Parathyroid adenoma (tissue), 2 donors: ENCODE results near the gene SMARCA1.

Experiments
- H2AFZ ChIP-seq: fragments of 300-600 bp; sonication (generic); one replicate; pipeline ENCODE4 v1.7.0; 2017; ENCODE audit warnings: antibody characterized with exemption, mild to moderate bottlenecking
- H3K27ac ChIP-seq: fragments of 300-600 bp; sonication (generic); one replicate; pipeline ENCODE4 v1.7.0; 2017
- H3K27me3 ChIP-seq: fragments of 300-600 bp; sonication (generic); one replicate; pipeline ENCODE4 v1.7.0; 2017; ENCODE audit warnings: low read length; ENCODE audit not compliant: control insufficient read depth, insufficient read depth
- H3K36me3 ChIP-seq: fragments of 300-600 bp; sonication (generic); one replicate; pipeline ENCODE4 v1.7.0; 2017; ENCODE audit warnings: low read length; ENCODE audit not compliant: control insufficient read depth, insufficient read depth
- H3K4me1 ChIP-seq: fragments of 300-600 bp; sonication (generic); one replicate; pipeline ENCODE4 v1.7.0; 2017; ENCODE audit warnings: control low read depth
- H3K4me2 ChIP-seq: fragments of 300-600 bp; sonication (generic); one replicate; pipeline ENCODE4 v1.7.0; 2017; ENCODE audit warnings: low read length
- H3K4me3 ChIP-seq: fragments of 300-600 bp; sonication (generic); one replicate; pipeline ENCODE4 v1.7.0; 2017; ENCODE audit warnings: low read depth, low read length
- H3K79me2 ChIP-seq: fragments of 300-600 bp; sonication (generic); one replicate; pipeline ENCODE4 v1.7.0; 2017; ENCODE audit warnings: control low read depth
- H3K9ac ChIP-seq: fragments of 300-600 bp; sonication (generic); one replicate; pipeline ENCODE4 v1.7.0; 2017; ENCODE audit warnings: mild to moderate bottlenecking
- H3K9me3 ChIP-seq: fragments of 300-600 bp; sonication (generic); one replicate; pipeline ENCODE4 v1.7.0; 2017; ENCODE audit warnings: low read length; ENCODE audit not compliant: control insufficient read depth
- TF ChIP-seq, protein P1 (sequence below): fragments of 300-600 bp; sonication (generic); IDR thresholded peaks from one replicate; pipeline ENCODE4 v1.7.0; 2017; ENCODE audit warnings: antibody characterized with exemption, mild to moderate bottlenecking
- donor health status: primary hyperparathyroidism.

The SMARCA1 gene

DNA sequence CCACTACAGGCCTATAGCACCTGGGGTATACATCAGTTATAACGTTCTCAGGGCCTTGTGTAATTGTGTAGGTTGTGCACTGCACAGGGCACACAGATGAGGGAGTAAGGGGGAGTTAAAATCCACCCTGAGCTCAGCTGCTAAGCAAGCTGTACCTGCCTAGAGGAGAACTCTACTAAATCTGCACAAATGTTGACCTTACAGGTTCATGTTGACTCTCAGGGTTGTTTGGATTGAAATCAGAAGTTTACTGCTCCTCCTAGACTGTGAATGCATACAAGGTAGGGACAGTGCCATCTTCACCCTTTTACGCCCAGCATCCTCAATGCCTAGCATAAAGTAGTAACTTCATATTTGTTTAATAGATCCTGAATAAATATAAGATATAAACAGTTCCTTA is 89.8 kb downstream of the SMARCA1 start:
- TF ChIP-seq, protein P1, sequence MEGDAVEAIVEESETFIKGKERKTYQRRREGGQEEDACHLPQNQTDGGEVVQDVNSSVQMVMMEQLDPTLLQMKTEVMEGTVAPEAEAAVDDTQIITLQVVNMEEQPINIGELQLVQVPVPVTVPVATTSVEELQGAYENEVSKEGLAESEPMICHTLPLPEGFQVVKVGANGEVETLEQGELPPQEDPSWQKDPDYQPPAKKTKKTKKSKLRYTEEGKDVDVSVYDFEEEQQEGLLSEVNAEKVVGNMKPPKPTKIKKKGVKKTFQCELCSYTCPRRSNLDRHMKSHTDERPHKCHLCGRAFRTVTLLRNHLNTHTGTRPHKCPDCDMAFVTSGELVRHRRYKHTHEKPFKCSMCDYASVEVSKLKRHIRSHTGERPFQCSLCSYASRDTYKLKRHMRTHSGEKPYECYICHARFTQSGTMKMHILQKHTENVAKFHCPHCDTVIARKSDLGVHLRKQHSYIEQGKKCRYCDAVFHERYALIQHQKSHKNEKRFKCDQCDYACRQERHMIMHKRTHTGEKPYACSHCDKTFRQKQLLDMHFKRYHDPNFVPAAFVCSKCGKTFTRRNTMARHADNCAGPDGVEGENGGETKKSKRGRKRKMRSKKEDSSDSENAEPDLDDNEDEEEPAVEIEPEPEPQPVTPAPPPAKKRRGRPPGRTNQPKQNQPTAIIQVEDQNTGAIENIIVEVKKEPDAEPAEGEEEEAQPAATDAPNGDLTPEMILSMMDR: no peak
- Histone ChIP-seq H3K27me3 (no peaks in the 10 kb centered on the region), H3K9me3 (no peaks in the 10 kb centered on the region), H3K9ac (no peak overlapping the region), H3K4me1 (no peaks in the 10 kb centered on the region), H2AFZ (no peak overlapping the region), H3K27ac (no peak overlapping the region), H3K4me2 (no peak overlapping the region), H3K36me3 (no peaks in the 10 kb centered on the region), H3K79me2 (no peaks in the 10 kb centered on the region), H3K4me3 (no peak overlapping the region)

DNA sequence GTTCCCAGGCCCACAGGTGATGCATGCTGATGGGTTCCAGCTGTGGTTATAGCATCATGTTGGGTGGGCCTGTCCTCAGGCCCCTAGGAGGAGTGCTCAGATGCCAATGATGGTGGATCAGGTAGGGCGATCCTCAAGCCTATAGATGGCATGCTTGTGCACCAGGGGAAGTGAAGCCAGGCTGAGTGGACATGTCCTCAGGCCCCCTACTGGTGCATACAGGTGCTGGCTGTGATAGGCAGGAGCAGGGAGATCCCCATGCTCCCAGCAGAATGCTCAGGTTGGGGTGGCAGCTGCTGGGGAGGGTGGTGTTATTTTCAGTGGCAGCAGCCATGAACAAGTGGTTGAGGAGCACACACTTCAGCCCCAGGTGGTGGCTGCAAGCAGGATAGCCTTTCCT is 96.0 kb downstream of the SMARCA1 start:
- no peak overlapping the region for H3K4me3 ChIP-seq
- H3K27me3 ChIP-seq: no peaks in the 10 kb centered on the region
- no peak overlapping the region for H3K9ac ChIP-seq
- no peak overlapping the region for H3K27ac ChIP-seq
- H3K4me1 ChIP-seq: no peaks in the 10 kb centered on the region
- H3K79me2 ChIP-seq: no peaks in the 10 kb centered on the region
- no peak overlapping the region for H3K4me2 ChIP-seq
- H3K9me3 ChIP-seq: no peaks in the 10 kb centered on the region
- H3K36me3 ChIP-seq: no peaks in the 10 kb centered on the region
- TF ChIP-seq, protein P1: no peak
- H2AFZ ChIP-seq: no peak overlapping the region

DNA sequence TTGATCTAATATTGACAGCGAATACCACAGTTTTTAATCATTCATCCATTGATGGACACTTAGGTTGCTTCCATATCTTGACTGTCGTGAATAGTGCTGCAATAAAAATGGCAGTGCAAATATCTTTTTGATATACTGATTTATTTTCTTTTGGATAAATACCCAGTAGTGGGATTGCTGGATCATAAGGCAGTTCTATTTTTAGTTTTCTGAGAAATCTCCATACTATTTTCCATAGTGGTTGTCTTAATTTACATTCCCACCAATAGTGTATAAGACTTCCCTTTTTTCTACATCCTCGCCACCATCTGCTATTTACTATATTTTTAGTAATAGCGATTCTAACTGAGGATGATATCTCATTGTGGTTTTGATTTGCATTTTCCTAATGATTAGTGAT is 100.1 kb downstream of the SMARCA1 start:
- Histone ChIP-seq H3K9ac (no peak overlapping the region), H3K9me3 (no peaks in the 10 kb centered on the region), H3K36me3 (no peaks in the 10 kb centered on the region), H2AFZ (no peak overlapping the region), H3K4me3 (no peak overlapping the region), H3K4me1 (no peaks in the 10 kb centered on the region), H3K79me2 (no peaks in the 10 kb centered on the region), H3K27ac (no peak overlapping the region), H3K4me2 (no peak overlapping the region), H3K27me3 (no peaks in the 10 kb centered on the region)
- TF ChIP-seq, protein P1: no peak

DNA sequence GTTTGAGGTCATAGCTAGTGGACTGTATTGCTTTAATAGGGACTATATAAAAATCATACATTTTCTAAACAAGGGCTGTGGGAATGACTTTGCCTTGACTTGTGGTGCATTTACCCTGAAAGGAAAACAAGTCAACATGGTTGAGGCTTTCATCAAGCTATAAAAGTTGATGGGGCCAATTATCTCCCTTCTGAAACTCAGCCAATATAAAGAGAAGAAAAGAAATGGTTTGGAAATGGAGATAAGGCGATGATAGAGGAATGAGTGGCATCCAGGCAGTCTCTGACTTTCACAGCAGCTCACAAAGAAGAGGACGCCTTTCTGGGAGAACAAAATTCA is 118.7 kb downstream of the SMARCA1 start:
- Histone ChIP-seq H3K4me1 (no peaks in the 10 kb centered on the region), H3K4me3 (no peak overlapping the region), H3K9ac (no peak overlapping the region), H3K27ac (no peak overlapping the region), H3K9me3 (no peaks in the 10 kb centered on the region), H3K79me2 (no peaks in the 10 kb centered on the region), H3K36me3 (no peaks in the 10 kb centered on the region), H3K4me2 (no peak overlapping the region), H2AFZ (no peak overlapping the region), H3K27me3 (no peaks in the 10 kb centered on the region)
- TF ChIP-seq, protein P1: no peak

DNA sequence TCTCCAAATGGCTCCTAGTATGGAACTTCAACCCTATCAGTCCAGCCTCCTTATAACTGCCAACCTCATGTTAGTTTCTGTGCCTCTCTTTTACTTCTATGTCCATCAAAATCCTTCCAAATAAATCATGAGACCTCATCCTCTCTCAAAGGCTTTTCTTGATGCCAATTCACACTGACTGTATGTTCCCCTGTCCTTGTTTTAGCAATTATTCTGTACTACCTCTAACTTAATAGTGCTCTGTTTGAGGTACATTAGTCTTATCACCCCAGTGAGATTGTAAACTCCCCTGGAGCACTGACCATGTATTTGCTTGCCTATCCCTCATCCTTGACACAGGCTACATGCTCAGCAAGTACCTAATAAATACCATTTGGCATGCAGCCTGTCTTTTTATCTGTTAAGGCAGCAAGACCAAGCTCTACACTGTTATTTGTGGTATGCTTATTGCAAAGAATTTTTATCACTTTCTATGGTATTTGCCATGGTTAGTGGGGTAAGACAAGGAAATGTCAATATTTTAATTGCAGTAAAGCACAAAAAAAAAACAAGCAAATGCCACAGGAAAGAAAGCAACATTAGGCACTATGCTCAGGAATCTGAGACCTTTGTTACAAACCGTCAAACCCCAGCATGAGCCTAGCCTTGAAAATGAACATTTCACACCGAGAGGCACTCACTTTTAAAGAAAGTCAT is 119.2 kb downstream of the SMARCA1 start:
- no peaks in the 10 kb centered on the region for H3K9me3 ChIP-seq
- no peak overlapping the region for H3K27ac ChIP-seq
- no peak overlapping the region for H3K4me2 ChIP-seq
- H3K4me3 ChIP-seq: no peak overlapping the region
- no peaks in the 10 kb centered on the region for H3K4me1 ChIP-seq
- H3K9ac ChIP-seq: no peak overlapping the region
- H3K27me3 ChIP-seq: no peaks in the 10 kb centered on the region
- H2AFZ ChIP-seq: no peak overlapping the region
- no peaks in the 10 kb centered on the region for H3K79me2 ChIP-seq
- TF ChIP-seq, protein P1: no peak
- H3K36me3 ChIP-seq: no peaks in the 10 kb centered on the region
